ENCODE measurements around the gene DDX6.
"Not testable (repeated sequence)": the region's sequence is repeated elsewhere in the genome, so short reads cannot be mapped to it uniquely, and the experiment has no call there.

DNA sequence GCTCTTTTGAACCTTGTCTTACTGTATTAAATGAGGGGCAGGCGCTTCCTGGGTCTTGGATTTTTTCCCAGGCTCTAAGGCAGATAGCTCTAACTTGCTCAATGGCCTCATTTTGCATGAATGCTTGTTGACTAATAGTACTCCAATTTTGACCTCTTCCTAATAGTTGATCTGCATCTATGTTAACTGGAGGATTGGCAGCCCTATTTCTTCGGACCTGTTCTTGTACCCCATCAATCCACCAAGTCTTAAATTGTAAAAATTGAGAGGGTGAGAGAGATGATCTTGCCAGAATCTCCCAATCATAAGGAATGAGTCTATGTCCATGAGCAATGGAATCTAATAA, 63.3 kb downstream of the DDX6 start:
- TF ChIP-seq, protein P1, sequence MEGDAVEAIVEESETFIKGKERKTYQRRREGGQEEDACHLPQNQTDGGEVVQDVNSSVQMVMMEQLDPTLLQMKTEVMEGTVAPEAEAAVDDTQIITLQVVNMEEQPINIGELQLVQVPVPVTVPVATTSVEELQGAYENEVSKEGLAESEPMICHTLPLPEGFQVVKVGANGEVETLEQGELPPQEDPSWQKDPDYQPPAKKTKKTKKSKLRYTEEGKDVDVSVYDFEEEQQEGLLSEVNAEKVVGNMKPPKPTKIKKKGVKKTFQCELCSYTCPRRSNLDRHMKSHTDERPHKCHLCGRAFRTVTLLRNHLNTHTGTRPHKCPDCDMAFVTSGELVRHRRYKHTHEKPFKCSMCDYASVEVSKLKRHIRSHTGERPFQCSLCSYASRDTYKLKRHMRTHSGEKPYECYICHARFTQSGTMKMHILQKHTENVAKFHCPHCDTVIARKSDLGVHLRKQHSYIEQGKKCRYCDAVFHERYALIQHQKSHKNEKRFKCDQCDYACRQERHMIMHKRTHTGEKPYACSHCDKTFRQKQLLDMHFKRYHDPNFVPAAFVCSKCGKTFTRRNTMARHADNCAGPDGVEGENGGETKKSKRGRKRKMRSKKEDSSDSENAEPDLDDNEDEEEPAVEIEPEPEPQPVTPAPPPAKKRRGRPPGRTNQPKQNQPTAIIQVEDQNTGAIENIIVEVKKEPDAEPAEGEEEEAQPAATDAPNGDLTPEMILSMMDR (IDR thresholded peaks at IDR 0.05; ENCODE audit: low read length) = not testable (repeated sequence)
- TF ChIP-seq EZH2phosphoT487 (IDR thresholded peaks at IDR 0.05; ENCODE audit: low read length); EZH2 (optimal IDR thresholded peaks at IDR 0.05; ENCODE audit: low read depth, low read length): not testable (repeated sequence)

Measured in MM.1S (cell line).